HFF-Myc (cell line): ENCODE data around the gene TESK1.

ENCODE experiments used
- DNase-seq: peaks from one replicate; pipeline ENCODE4 v3.0.0-alpha.2; 2011; ENCODE audit warnings: low read depth; ENCODE audit errors: extremely low read depth
- H3K4me3 ChIP-seq: replicated peaks from 2 replicates; pipeline ENCODE4 v1.5.1; 2011; ENCODE audit warnings: low read depth, mild to moderate bottlenecking, control low read depth, low read length
- TF ChIP-seq, protein P1 (sequence below): IDR thresholded peaks from 2 replicates; pipeline ENCODE4 v1.5.1; 2012; ENCODE audit warnings: mild to moderate bottlenecking, low read depth, low read length, control low read depth; ENCODE audit errors: missing control alignments

Gene TESK1

DNA sequence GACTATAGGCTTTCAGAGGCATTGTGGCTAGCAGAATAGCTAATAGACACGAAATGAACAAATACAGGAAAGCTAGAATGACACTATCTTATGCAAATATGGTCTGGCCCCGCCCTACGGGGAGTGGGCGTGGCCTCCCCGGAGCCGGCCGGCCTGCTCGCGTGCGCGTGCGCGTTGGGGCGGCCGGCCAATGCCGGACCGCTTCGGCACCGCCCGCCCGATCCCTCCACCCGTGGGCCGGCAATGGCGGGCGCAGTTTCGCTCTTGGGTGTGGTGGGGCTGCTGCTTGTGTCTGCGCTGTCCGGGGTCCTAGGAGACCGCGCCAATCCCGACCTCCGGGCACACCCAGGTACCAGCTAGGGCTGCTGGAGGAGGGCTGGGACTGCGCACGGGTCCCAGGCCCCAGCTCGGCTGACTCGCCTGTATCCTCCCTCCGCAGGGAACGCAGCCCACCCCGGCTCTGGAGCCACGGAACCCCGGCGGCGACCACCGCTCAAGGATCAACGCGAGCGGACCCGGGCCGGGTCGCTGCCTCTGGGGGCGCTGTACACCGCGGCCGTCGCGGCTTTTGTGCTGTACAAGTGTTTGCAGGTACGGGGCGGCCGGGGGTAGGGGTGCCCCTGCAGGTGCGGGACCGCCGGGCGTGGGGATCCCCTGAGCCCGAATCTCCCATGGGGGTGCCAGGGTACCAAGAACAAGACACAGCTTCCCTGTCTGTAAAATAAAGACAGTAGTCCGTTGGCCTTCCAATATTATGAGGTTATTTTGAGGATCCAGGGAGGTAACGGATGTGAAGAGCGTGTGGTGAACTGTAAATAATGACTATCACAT, 53.3 kb downstream of the TESK1 start, which contains the start of gene CCDC107:
Gene CCDC107 (plus strand): TSS at position 156 of the 831 bp plus-strand sequence. CDS start 88 bp downstream, at position 244.
- TF ChIP-seq, protein P1, sequence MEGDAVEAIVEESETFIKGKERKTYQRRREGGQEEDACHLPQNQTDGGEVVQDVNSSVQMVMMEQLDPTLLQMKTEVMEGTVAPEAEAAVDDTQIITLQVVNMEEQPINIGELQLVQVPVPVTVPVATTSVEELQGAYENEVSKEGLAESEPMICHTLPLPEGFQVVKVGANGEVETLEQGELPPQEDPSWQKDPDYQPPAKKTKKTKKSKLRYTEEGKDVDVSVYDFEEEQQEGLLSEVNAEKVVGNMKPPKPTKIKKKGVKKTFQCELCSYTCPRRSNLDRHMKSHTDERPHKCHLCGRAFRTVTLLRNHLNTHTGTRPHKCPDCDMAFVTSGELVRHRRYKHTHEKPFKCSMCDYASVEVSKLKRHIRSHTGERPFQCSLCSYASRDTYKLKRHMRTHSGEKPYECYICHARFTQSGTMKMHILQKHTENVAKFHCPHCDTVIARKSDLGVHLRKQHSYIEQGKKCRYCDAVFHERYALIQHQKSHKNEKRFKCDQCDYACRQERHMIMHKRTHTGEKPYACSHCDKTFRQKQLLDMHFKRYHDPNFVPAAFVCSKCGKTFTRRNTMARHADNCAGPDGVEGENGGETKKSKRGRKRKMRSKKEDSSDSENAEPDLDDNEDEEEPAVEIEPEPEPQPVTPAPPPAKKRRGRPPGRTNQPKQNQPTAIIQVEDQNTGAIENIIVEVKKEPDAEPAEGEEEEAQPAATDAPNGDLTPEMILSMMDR = peak; percentile 48

DNA sequence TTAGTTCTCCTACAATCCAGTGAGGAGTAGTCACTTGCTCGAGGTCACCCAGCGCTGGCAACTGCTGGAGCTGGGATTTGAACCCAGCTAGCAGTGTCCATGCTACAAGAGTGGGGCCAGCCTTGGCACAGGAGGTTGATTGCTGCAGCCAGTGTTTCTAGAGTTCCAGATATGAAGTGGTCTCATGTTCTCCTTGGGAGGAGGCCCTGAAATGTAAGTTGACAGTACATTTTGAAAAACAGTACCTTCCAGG, 53.8 kb downstream of the TESK1 start:
- TF ChIP-seq, protein P1 = no peak
- H3K4me3 ChIP-seq = peak overlapping the region; percentile 52
- DNase-seq = no peak

More for the DNA sequence above, 53.3 kb downstream of the TESK1 start, which contains the start of gene CCDC107:
- no peak for DNase-seq
- H3K4me3 ChIP-seq = peak within 1 kb of the TSS; percentile 52

DNA sequence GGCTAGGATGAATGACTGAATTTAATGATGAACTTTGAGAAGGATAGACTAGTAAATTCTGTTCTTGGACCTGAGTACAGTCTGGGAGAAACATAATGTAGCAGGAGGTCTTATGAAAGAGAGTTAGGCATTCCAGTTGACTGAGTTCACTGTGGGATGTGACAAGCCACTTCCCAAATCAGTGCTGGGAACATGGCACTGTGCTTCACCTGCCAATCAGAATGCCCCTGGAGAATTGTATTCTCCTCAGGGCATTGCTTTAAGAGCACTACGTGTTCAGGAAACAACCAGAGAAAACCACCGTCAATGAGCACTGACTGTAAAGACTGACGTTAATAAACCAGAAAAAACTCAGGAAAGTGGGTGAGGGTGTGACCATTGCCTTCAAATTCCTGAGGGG, 54.3 kb downstream of the TESK1 start:
- TF ChIP-seq, protein P1 = no peak
- DNase-seq = no peak
- H3K4me3 ChIP-seq = peak overlapping the region; percentile 52
